GM18951 (cell line): Measurements from ENCODE around the gene HOXC6.

Experiments
- POLR2A ChIP-seq: IDR thresholded peaks from 4 replicates; pipeline ENCODE4 v1.6.1; 2011; ENCODE audit warnings: mild to moderate bottlenecking; ENCODE audit not compliant: insufficient read length, insufficient read depth; ENCODE audit errors: extremely low read depth
- in situ Hi-C: fragments of 300-500 bp; cut with MboI; formaldehyde crosslinking; loops from one replicate; pipeline ENCODE4 v1.12.0; 2022; ENCODE audit warnings: low sequenced_read_pairs, mixed read lengths, inconsistent platforms; ENCODE audit not compliant: unreplicated experiment

The HOXC6 gene

GRCh38 chr12:54042970-54043853, 15.0 kb downstream of the HOXC6 start:
- in situ Hi-C loops, result no loop called here
- no peak for TF ChIP-seq POLR2A

- no peak for TF ChIP-seq POLR2A
- in situ Hi-C loops, result no loop called here
These were observed 16.3 kb downstream of the HOXC6 start for GRCh38 chr12:54044425-54045103.

- in situ Hi-C loops, result no loop called here
- TF ChIP-seq POLR2A, result no peak
These were observed 17.2 kb downstream of the HOXC6 start for GRCh38 chr12:54045401-54045800.

GRCh38 chr12:54045868-54046521, 17.8 kb downstream of the HOXC6 start:
- in situ Hi-C loops, result no loop called here
- TF ChIP-seq POLR2A, result no peak

GRCh38 chr12:54046809-54047159, 18.5 kb downstream of the HOXC6 start:
- TF ChIP-seq POLR2A, result no peak
- in situ Hi-C loops, result no loop called here

- in situ Hi-C loops, result no loop called here
These were observed 19.1 kb downstream of the HOXC6 start for GRCh38 chr12:54047160-54047963.

GRCh38 chr12:54047964-54048303, 19.7 kb downstream of the HOXC6 start:
- no peak for TF ChIP-seq POLR2A
- in situ Hi-C loops, result no loop called here

More at GRCh38 chr12:54047160-54047963, 19.1 kb downstream of the HOXC6 start:
- TF ChIP-seq POLR2A, result no peak

GRCh38 chr12:54048406-54049093, 20.3 kb downstream of the HOXC6 start:
- in situ Hi-C loops, result no loop called here

GRCh38 chr12:54049108-54049507, 20.9 kb downstream of the HOXC6 start:
- no peak for TF ChIP-seq POLR2A
- in situ Hi-C loops, result no loop called here

More at GRCh38 chr12:54048406-54049093, 20.3 kb downstream of the HOXC6 start:
- no peak for TF ChIP-seq POLR2A

- in situ Hi-C loops, result no loop called here
- TF ChIP-seq POLR2A, result no peak
These were observed 22.2 kb downstream of the HOXC6 start for GRCh38 chr12:54050482-54050810.

GRCh38 chr12:54051026-54051842, 23.0 kb downstream of the HOXC6 start:
- in situ Hi-C loops, result no loop called here
- no peak for TF ChIP-seq POLR2A
